PC-3 (cell line): ENCODE results near the gene TRIB2.

Experiments
- CTCF ChIP-seq: fragments of 300-600 bp; sonication (generic); conservative IDR thresholded peaks from 2 replicates; pipeline ENCODE4 v1.5.1; 2017; ENCODE audit warnings: antibody characterized with exemption, low read depth, mild to moderate bottlenecking, low read length
- EZH2 ChIP-seq: fragments of 300-600 bp; sonication (generic); IDR thresholded peaks from one replicate; pipeline ENCODE4 v1.6.1; 2017; ENCODE audit warnings: antibody characterized with exemption, mild to moderate bottlenecking, low read length; ENCODE audit not compliant: unreplicated experiment

GRCh38 chr2:12733846-12734245 lies 17.1 kb downstream of the TRIB2 start:
- TF ChIP-seq CTCF (no peak), EZH2 (no peak)
